Mucosa of gallbladder (tissue), 1 donor: Measurements from ENCODE around the gene CDK10. TPM values are rescaled to one million over a fixed set of nuclear protein-coding genes. Genes with fewer than 3 reads are reported as not detected.
"Not testable (repeated sequence)": the region's sequence is repeated elsewhere in the genome, so short reads cannot be mapped to it uniquely, and the experiment has no call there.

ENCODE experiments used
- DNase-seq: peaks from one replicate; pipeline ENCODE4 v3.0.0-alpha.2; 2020; ENCODE audit warnings: low spot score
- total RNA-seq: library from RNA; stranded (reverse); gene quantifications from one replicate; pipeline ENCODE4 v1.2.1, GENCODE V29; 2021
- donor health status: DM: no; HTN: no; CAD: no.

The CDK10 gene, protein sequence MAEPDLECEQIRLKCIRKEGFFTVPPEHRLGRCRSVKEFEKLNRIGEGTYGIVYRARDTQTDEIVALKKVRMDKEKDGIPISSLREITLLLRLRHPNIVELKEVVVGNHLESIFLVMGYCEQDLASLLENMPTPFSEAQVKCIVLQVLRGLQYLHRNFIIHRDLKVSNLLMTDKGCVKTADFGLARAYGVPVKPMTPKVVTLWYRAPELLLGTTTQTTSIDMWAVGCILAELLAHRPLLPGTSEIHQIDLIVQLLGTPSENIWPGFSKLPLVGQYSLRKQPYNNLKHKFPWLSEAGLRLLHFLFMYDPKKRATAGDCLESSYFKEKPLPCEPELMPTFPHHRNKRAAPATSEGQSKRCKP
- total RNA-seq: 168 TPM

DNA sequence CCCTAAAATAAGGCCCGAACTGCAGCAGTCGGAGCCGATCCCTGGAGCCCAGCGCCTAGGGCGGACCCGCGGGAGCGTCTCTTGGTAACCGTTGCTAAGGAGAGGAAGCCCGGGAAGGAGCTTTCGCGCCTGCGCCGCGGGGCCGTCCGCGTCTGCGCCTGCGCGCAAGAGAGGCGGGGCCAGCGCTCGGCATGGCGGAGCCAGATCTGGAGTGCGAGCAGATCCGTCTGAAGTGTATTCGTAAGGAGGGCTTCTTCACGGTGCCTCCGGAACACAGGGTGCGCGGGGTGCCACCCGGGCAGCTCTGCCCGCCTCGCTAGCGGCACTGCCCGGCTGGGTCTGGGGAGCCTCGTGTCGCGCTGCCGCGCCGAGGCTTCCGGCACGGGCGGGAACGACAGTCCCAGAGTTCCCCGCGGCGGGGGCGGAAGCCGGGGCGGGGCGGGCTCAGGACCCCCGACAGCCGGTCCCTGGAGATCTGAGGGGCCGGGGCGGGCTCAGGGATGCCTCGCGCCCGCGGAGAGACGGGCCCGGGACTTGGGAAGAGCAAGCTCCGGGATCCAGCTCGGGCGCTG lies at the start of gene CDK10:
Gene CDK10 (plus strand): TSS at position 170 of the 572 bp plus-strand sequence. CDS start 22 bp downstream, at position 192.
- DNase-seq: peak; percentile 94

DNA sequence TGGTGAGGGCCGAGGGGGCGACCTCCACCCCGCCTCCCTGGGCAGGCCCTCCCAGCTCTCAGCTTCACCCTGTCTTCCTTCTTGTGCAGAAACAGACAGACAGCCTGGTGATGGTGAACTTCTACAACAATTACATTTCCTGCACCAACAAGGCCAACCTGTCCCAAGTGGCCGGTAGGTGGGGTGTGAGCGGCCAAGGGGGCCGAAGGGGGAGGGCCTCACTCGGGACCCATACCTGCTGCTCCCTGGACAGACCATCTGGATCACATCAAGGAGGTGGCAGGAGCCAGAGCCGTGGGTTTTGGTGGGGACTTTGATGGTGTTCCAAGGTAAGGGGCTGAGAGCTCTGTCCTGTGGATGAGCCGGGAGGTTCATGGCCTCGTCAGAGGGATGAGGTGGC lies 49.1 kb upstream of the CDK10 start:
- no peak for DNase-seq

DNA sequence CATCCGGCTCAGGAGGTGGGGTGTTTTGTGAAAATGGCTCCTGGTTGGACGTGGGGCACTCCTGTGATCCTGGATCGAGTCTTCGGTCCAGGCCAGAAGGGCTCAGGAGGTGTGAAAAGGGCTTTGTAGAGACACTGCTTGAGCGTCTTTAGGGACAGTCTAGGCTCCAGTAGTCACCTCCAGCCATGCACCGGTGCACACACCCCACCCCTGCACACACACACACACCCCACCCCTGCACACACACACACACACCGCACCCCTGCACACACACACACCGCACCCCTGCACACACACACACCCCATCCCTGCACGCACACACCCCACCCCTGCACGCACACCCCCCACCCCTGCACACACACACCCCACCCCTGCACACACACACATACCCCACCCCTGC lies 48.0 kb upstream of the CDK10 start:
- DNase-seq: no peak

DNA sequence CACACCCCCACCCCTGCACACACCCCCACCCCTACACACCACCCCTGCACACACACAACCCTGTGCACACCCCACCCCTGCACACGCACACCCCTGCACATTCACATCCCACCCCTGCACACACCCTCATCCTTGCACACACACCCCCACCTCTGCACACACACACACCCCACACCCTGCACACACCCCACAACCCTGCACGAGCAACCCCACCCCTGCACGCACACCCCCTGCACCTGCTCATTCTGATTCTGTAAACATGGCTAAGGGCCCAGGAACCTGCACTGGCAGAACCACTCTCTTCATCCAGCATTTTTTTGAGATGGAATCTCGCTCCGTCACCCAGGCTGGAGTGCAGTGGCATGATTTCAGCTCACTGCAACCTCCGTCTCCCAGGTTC lies 47.1 kb upstream of the CDK10 start:
- DNase-seq: no peak

DNA sequence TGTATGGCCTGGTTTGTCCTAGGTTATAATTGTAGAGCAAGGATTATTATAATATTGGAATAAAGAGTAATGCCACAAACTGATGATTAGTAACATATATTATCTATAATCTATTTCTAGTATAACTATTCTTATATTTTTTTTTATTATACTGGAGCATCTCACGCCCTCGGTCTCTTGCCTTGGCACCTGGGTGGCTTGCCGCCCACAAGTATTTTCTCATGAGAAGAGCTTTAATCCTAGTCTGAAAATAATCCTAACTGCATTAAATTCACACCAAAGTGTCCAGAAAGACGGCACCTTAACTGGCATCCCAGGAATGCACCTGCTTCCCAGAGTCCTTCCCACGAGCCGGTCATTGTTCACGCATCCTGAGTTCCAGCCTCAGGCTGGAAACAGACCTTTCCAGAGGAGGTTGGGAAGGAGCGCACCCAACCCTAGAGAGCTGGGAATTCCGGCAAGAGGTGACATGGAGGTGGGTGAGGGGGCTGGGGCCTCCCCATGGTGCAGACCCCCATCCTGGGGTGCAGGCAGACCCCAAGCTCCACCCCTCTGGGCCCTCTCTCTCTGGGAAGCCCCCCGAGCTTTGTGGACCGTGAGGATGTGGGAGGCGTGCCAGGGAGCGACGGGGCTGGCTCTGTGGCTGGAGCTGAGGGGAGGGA lies 44.9 kb upstream of the CDK10 start:
- no peak for DNase-seq

DNA sequence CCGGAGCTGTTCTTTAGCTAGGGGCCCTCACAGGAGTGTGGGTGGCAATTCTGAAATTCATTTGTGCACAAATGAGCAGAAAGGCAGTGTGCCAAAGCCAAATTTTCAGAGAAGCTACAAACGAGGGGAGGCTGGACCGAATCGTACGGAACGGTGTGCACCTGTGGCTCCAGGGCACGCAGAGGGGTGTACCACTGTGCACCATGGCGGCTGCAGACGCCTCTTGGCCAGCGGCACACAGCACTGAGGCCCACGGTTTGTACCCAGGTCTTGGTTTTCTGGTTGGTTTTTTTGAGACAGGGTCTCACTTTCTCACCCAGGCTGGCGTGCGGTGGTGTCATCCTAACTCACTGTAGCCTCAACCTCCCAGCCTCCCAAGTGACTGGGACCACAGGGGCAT lies 43.9 kb upstream of the CDK10 start:
- DNase-seq: no peak

DNA sequence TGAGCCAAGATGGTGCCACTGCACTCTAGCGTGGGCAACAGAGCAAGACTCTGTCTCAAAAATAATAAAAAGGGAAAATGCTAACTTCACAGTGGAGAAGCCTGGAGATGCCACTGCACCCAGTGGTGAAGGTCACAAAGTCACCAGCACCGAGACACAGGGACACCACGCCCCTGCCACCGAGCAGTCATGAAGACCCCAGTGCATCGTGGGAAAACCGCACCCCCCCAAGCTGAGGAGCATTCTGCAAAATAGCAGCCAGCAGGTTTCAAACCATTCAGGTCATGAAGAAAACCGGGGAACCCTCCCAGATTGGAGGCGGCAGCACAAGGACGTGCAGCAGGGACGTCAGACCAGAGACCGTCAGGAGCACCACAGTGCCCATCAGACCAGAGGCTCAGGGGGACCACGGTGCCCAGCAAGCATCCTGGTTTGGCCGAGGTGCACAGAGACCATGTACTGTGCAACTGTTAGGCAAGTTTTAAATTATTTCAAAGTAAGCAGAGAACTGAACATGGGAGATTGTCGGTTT lies 42.7 kb upstream of the CDK10 start:
- DNase-seq: no peak

DNA sequence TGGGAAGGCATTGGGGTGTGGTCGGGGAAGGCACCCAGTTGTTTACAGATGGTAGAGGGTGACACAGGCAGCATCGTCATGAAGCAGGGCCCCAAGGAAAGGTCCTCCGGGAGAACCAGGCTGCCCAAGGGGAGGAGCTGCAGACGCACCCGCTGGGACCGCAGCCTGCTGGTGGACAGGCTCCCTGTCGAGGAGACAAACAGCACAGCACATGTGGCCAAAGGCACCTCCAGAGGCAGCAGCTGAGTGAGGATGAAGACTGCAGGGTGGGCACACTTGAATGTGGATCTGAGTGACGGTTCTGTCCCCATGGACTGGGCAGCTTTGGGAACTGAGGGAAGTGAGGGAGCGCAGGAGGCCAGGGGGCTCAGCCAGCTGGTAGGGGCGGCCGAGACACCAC lies 41.4 kb upstream of the CDK10 start:
- no peak for DNase-seq

DNA sequence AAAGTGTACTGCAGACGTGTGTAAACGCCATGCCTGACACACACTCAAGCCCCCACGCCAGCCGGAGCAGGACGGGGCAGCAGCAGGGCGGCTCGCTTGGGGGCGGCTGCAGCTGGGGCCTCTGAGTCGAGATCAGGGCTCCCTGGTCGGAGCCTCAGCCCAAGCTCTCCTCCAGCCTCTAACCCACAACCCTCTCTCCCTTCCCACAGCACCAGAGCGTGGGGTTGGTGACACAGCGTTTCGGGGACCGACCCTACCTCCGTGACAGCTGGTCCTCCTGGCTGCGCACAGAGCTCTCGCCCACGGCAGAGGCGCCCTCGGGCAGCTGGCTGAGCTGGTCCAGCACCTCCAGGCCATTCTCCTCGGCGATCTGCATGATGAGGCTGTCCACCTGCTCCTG lies 40.2 kb upstream of the CDK10 start:
- DNase-seq: no peak

DNA sequence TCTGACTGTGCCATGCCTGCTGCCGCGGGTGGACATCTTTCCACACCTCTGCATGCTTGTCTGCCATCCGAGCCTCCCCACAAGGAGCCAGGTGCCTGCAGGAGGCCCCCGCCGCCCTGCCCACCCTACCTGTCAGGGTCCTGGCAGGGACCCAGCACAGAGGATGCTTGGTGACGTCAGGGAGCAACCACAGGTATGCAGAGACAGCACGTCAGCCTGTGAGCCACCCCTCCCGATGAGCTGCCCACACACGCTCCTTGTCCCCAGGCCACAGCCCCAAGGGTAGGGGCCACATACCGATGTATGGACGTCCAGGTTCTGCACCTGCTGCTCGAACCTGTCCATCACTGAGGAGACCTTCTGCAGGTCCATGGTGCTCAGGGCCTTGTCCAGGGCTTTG lies 39.6 kb upstream of the CDK10 start:
- DNase-seq: no peak

DNA sequence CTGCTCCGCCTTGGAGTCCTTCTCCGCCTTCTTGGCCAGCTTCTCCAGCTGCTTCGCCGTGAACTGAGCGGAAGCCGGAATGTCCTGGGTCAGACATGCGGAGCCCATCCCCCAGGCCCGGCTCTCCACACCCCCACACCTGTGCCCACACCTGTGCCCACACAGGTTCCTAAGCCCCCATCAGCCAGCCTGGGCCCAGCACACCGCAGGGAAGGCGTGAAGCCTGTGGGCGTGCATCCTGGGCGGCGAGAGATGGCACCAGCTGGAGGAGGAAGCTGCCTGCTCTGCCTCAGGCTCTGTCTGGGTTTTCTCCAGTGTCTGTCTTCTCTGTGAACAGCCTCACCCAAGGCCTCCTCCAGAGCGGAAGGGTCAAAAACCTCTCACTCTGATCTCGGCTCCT lies 34.9 kb upstream of the CDK10 start:
- no peak for DNase-seq

DNA sequence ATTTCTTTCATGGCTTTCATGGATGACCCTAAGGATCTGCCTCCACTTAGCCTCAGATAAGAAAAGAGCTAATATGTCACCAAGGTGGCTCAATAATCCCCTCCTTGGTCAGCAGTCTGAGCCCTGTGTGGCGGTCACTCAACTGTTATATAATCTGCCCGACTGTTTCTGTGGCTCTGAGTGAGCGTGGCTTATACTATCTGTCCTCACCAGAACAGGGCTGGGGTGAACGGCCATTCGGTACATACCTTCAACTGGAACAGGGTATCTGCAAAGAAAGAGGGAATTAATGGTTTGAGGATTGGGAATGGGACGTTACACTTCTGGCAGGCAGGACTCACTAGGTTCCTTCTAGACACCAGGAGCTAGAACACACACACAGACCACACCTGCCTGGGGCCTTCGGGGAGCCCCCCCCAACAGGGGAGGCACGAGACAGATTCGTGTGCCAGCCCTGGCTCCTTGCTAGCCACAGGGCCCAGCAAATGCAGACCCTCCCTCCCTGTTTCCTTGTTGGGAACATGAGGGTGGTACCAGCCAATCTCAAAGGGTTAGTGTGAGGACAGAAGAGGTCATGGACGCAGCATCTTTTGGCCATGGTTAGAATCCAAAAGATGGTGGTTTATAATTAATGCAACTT lies 32.7 kb upstream of the CDK10 start:
- no peak for DNase-seq

DNA sequence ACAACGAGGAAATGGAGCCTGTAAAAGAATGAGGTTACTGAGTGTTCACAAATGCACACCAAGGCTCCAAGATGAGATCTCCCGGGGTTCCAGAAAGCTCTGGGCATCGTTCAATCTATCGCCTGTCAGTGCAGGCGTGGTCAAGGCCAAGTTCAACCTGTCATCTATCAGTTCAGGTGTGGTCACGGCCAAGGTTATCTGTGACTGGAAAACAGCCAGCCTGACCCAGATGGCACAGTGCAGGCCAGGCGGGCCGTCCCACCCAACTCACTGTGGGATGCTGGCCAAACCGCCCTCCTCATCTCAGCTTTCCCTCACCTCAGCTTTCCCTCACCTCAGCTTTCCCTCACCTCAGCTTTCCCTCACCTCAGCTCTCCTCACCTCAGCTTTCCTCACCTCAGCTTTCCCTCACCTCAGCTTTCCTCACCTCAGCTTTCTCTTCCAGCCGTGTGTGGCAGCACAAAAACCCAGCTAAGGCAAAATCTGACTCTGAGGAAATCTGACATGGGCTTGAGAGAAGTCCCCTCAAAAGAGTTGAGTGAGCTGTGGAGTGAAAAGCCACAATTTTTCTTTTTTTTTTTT lies 31.3 kb upstream of the CDK10 start:
- DNase-seq: no peak

DNA sequence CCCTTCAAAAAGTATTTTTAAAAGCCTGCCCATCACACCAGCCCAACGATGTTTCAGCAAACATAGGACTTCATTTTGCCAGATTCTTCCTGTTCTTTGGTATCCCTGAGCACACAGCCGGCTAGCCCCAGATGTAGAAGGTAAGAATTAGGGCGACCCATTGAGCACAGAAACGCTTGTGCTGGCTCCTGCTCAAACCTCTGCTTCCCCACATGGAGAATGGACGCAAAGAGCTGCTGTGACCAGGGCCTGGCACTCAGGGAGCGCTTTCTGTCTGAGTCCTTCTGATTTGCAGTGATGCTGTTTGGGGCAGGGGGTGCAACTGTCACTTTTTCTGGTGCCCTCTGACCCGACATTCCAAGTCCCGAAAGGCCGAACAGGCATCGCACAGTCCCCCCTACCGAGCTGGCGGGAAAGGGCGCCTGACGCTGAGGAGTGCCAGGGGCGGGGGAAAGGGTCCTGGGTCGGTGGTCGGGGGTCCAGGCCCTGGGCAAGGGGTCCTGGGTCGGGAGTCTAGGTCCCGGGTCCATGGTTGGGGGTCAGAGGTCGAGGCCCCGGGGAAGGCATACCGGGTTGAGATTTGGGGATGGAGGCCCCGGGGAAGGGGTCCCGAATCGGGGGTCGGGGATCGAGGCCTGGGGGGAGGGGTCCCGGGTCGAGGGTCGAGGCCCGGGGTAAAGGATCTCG lies 29.9 kb upstream of the CDK10 start:
- no peak for DNase-seq

DNA sequence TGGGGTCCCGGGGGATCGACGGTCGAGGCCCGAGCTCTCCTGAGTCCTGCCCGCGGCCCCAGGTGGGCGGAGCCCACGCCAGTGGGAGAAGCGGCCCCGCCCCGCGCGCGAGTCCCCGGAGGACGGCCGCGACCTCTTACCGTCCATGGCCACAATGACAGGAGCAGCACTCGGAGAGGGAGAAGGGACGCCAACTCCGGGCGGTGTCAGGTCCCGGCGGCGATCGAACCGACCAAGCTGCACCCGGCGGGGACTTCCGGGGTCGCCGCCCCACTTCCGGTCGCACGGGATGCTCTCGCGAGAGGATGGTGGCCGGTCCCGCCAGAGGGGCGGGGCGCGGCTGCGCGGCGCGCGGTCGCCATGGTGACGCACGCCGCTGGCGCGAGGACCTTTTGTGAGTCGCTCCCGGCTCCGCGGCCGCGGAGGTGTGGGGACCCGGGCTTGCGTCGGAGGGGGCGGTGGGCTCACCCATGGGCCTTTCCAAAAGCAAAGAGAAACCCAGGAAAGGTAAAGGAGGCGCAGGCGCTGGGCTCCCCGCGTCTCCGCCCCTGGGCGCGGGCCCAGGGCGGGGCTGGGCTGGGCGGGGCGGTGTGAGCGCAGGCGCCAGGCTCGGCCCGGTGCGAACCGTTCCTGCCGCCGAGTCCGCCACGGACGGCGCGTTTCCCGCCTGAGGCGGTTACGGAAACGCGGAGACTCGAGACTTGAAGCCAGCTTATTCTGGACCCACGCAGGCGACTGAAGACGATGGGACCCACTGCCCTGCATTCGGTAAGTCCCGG lies 28.9 kb upstream of the CDK10 start, which contains the start of the genes CHMP1A and SPATA33:
Gene CHMP1A (minus strand): TSS at position 267 of the 779 bp plus-strand sequence. CDS start 120 bp downstream, at position 147.
Gene SPATA33 (plus strand): TSS at position 395 of the 779 bp plus-strand sequence. CDS start 76 bp downstream, at position 471.
- peak; percentile 92 for DNase-seq

DNA sequence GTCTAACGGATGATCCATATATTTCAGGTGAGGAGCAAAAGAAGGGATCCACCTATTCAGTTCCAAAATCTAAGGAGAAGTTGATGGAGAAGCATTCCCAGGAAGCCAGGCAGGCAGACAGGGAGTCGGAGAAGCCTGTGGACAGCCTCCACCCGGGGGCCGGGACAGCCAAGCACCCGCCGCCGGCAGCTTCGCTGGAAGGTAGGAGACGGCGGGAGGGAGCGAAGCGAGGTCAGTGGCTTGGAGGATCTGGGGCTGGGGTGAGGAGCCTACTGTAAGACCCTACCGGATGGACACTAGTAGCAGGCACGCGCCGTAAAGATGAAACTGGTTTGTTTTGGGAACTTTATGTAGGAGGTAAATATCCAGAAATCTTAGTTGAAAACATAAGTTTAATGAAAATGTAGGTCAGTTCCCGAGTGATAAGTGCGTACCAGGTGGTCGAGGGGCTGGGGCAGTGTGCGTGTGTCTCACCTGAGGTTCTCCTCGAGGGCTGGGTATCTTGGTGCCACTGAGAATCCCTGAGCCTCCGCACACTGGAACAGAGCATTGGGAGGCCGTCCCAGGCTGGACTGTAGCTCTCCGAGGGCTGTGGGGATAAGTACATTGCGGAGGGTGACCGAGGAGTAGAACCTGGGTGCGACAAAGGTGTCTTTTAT lies 28.1 kb upstream of the CDK10 start:
- no peak for DNase-seq

DNA sequence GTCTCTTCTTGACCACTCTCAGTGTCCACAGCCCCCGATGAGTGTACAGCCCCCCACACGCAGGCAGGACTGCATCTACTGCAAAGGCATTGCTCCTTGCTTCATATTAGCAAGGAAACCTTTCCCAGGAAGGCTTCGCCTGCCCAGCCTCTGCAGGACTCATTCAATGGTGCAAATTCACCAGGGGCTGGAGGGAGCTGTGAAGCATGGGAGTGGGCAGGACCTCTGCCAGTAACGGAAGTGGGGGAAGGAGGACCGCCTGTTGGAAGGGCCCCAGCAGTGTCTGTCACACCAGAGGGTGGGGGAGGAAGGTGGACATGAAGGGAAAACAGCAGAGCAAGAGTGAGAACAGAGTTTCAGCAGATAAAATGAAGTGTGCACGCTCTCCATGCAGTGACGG lies 26.3 kb upstream of the CDK10 start:
- no peak for DNase-seq

DNA sequence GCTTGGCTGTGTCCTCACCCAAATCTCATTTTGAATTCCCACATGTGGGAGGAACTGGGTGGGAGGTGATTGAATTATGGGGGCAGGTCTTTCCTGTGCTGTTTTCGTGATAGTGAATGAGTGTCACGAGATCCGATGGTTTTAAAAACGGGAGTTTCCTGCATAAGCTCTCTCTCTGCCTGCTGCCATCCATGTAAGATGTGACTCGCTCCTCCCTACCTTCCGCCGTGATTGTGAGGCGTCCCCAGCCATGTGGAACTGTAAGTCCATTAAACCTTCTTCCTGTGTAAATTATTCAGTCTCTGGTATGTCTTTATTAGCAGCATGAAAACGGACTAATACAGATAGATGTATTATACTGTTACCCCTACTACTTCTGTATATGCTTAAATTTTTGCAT lies 25.3 kb upstream of the CDK10 start:
- DNase-seq: no peak

DNA sequence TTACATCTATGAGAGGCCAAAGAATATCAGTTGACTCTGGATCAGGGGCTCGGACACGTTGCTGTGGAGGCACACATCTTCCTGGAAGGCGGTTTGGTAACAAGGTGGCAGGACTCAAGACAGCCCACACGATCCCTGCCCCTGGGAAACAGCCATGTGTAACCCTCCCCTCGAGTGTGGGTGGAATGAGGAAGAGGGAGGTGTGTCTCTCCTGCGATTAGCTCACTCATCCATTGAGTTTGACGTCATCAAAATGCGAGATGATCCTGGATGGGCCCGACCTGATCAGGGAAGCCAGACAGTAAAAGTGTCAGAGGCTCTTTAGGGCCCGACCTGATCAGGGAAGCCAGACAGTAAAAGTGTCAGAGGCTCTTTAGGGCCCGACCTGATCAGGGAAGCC lies 22.3 kb upstream of the CDK10 start:
- DNase-seq: not testable (repeated sequence)

DNA sequence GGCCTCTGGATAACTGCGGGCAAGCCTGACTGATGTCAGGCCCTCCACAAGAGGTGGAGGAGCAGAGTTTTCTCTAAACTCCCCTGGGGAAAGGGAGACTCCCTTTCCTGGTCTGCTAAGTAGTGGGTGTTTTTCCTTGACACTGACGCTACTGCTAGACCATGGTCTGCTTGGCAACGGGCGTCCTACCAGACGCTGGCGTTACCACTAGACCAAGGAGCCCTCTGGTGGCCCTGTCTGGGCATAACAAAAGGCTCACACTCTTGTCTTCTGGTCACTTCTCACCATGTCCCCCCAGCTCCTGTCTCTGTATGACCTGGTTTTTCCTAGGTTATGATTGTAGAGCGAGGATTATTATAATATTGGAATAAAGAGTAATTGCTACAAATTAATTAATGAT lies 19.5 kb upstream of the CDK10 start:
- not testable (repeated sequence) for DNase-seq
